ENCODE data around the gene ANGPT4.
"Not testable (repeated sequence)": the region's sequence is repeated elsewhere in the genome, so short reads cannot be mapped to it uniquely, and the experiment has no call there.

Gene ANGPT4

DNA sequence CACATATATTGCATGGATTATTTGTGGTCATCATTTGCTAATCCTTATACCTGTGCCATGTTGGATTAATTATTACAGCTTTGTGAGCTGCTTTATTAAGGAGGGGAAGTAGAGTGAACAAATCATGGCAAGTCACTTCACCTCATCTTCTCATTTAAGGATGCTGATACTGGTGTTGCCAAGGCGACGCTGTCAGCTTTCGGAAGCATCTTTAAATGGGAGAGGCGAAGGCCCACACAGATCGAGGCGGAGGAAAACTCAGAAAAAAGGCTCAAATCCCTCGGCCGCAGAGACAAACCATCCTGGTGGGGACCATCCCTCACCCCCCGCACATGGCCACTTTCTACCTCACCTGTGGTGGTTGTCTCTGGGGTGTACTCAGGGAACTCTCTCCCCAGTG is 47.9 kb downstream of the ANGPT4 start:
- H3K4me1 ChIP-seq (ENCODE audit: control insufficient read depth, insufficient read depth, low read length) = no peaks in the 10 kb centered on the region
- H3K9ac ChIP-seq (ENCODE audit: low read depth, low read length) = no peak overlapping the region
- no peaks in the 10 kb centered on the region for H3K36me3 ChIP-seq (ENCODE audit: control insufficient read depth, insufficient read depth, low read length)
- H3K9me3 ChIP-seq (ENCODE audit: control insufficient read depth, insufficient read depth, low read length) = no peaks in the 10 kb centered on the region
- H3K4me3 ChIP-seq (ENCODE audit: low read depth, low read length) = no peak overlapping the region
- peaks cover 2% of the 10 kb centered on the region for H3K27me3 ChIP-seq (ENCODE audit: control insufficient read depth, insufficient read depth, low read length)

DNA sequence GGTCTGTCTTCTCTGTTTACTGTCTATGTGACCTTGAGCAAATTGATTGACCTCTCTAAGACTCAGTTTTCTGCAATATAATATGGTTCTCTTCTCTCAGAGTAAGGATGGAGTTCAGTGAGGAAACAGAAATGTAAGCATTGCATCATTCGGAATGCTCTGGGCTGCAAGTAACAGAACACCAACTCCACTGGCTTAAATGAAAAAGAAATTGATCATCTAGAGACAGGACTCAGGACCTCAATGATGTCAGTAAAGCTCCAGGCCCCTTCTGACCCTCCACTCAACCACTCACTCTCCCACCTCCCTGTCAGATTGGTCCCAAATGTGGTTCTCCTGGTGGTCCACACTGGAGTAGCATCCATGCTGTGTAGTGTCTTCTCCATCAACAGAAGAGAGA is 50.7 kb downstream of the ANGPT4 start:
- H3K36me3 ChIP-seq (ENCODE audit: control insufficient read depth, insufficient read depth, low read length) = no peaks in the 10 kb centered on the region
- H3K27me3 ChIP-seq (ENCODE audit: control insufficient read depth, insufficient read depth, low read length) = peaks cover 2% of the 10 kb centered on the region
- no peak overlapping the region for H3K9ac ChIP-seq (ENCODE audit: low read depth, low read length)
- H3K4me3 ChIP-seq (ENCODE audit: low read depth, low read length) = no peak overlapping the region
- no peaks in the 10 kb centered on the region for H3K9me3 ChIP-seq (ENCODE audit: control insufficient read depth, insufficient read depth, low read length)
- H3K4me1 ChIP-seq (ENCODE audit: control insufficient read depth, insufficient read depth, low read length) = no peaks in the 10 kb centered on the region

DNA sequence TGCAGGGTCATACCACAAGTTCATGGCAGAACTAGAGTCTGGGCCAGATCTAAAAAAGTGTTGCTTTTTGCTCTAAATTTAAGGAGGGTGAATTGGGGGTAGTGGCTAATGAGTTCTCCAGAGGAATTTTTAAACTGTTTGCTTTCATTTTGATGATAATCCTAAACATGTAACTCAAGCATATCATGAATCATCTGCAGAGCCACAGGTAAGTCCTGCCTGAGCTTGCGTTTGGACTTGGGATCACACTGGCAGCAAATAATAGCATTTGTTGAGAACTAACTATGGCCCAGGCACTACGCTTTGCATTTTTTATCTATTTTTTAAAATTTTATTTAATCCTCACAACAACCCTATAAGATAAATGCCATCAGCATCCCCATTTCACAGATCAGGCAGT is 55.2 kb downstream of the ANGPT4 start:
- no peaks in the 10 kb centered on the region for H3K4me1 ChIP-seq (ENCODE audit: control insufficient read depth, insufficient read depth, low read length)
- peaks cover 2% of the 10 kb centered on the region for H3K27me3 ChIP-seq (ENCODE audit: control insufficient read depth, insufficient read depth, low read length)
- H3K36me3 ChIP-seq (ENCODE audit: control insufficient read depth, insufficient read depth, low read length) = no peaks in the 10 kb centered on the region
- H3K4me3 ChIP-seq (ENCODE audit: low read depth, low read length) = no peak overlapping the region
- H3K9me3 ChIP-seq (ENCODE audit: control insufficient read depth, insufficient read depth, low read length) = no peaks in the 10 kb centered on the region
- no peak overlapping the region for H3K9ac ChIP-seq (ENCODE audit: low read depth, low read length)

DNA sequence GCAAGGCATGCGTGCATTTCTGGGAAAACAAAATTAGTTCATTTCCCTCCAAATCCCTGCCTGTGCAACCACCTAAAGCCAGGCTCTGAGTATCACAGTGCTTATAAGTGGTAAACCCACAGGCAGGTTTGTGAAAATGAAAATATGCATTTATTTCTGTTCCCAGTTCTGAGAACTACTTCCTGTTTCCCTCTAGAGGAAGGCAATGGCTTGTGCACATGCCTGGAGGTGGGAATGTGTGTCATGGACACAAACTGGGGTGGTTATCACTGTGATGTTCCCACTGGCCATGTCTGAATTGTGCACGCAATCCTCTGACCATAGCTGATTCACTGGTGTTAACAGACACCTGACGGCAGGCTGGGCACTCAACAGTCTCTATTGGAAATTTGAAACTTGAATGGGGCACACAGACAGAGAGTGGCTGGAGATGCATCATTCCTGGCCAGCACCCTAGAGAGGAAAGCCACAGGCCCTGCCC is 56.3 kb downstream of the ANGPT4 start:
- Histone ChIP-seq H3K9me3 (ENCODE audit: control insufficient read depth, insufficient read depth, low read length) (no peaks in the 10 kb centered on the region), H3K4me1 (ENCODE audit: control insufficient read depth, insufficient read depth, low read length) (no peaks in the 10 kb centered on the region), H3K36me3 (ENCODE audit: control insufficient read depth, insufficient read depth, low read length) (no peaks in the 10 kb centered on the region), H3K4me3 (ENCODE audit: low read depth, low read length) (no peak overlapping the region), H3K9ac (ENCODE audit: low read depth, low read length) (no peak overlapping the region), H3K27me3 (ENCODE audit: control insufficient read depth, insufficient read depth, low read length) (no peaks in the 10 kb centered on the region)

DNA sequence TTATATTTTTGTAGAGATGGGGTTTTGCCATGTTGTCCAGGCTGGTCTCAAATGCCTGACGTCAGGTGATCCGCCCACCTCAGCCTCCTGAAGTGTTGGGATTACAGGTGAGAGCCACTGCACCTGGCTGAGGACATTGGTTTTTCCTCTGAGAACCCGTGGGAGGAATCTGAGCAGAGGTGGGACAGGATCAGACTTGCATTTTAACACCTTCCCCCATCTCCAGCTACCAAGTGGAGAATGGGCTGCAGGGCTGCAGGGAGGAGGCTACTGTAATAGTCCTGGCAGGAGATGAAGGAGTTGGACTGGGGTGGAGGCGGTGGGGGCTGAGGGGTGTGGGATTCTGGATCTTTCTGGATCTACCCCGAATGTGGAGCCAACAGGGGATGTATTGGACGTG is 58.1 kb downstream of the ANGPT4 start:
- H3K9ac ChIP-seq (ENCODE audit: low read depth, low read length) = no peak overlapping the region
- no peaks in the 10 kb centered on the region for H3K9me3 ChIP-seq (ENCODE audit: control insufficient read depth, insufficient read depth, low read length)
- H3K36me3 ChIP-seq (ENCODE audit: control insufficient read depth, insufficient read depth, low read length) = no peaks in the 10 kb centered on the region
- no peaks in the 10 kb centered on the region for H3K4me1 ChIP-seq (ENCODE audit: control insufficient read depth, insufficient read depth, low read length)
- no peak overlapping the region for H3K4me3 ChIP-seq (ENCODE audit: low read depth, low read length)
- H3K27me3 ChIP-seq (ENCODE audit: control insufficient read depth, insufficient read depth, low read length) = no peaks in the 10 kb centered on the region

DNA sequence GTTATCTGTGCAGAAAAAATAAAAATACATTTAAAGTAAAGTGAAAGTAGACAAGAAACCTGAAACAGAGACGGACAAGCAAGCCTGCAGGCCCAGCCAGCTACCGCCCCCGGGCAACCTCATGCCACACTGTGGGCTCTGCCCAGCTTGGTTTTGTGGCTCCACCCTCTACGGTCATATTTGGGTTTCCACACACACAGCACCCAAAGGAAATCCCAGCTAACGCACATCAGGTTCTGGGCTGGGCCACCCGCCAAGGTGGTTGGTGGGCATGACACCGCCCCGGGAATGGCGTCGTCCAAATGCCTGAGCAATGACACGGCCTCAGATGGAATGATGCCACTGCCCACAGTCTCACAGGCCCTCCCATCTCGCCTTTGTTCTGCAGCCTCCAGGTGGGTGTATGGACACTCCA is 59.8 kb downstream of the ANGPT4 start:
- Histone ChIP-seq H3K27me3 (ENCODE audit: control insufficient read depth, insufficient read depth, low read length) (no peaks in the 10 kb centered on the region), H3K9me3 (ENCODE audit: control insufficient read depth, insufficient read depth, low read length) (no peaks in the 10 kb centered on the region), H3K4me3 (ENCODE audit: low read depth, low read length) (no peak overlapping the region), H3K36me3 (ENCODE audit: control insufficient read depth, insufficient read depth, low read length) (no peaks in the 10 kb centered on the region), H3K4me1 (ENCODE audit: control insufficient read depth, insufficient read depth, low read length) (no peaks in the 10 kb centered on the region), H3K9ac (ENCODE audit: low read depth, low read length) (no peak overlapping the region)

DNA sequence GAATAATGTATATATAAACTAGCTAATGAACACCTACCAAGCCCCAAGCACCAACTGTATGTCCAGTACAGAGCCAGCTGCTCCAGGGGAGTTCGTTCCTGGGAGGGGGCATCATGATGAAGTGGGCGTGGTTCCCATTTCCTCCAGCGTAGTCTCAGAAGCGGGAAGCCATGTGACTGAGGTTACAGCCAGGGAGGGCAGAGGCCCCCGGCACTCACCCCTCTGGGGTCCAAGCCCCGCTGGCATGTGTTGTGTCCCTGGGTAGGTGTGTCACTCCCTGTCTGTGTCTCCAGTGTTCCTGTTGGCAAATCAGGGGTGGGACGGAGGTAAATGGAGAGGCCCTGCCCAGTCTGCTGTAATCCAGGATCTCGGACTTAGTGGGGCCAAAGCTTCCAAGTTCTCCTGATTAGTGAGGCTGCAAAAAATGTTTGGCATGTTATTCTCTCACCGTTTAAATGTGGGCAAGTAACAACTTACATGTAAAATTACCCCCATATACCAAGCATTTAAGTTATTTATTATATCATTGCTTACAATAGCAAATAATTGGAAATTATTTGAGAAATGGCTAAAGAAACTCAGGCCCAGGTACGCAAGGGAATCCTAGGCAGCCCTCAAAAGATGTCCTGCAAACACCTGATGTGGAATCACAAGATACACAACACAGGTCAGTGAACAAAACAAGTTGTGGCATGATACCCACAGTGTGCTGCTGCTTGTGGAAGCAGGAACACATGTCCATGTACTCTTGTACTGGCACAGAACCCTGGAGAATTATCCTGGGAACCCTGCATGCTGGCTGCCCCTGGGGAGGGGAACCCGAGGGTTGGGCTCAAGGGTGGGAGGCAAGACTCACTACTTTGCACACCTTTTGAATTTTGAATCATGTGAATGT is 60.4 kb downstream of the ANGPT4 start:
- no peaks in the 10 kb centered on the region for H3K9me3 ChIP-seq (ENCODE audit: control insufficient read depth, insufficient read depth, low read length)
- H3K36me3 ChIP-seq (ENCODE audit: control insufficient read depth, insufficient read depth, low read length) = no peaks in the 10 kb centered on the region
- H3K4me3 ChIP-seq (ENCODE audit: low read depth, low read length) = no peak overlapping the region
- H3K9ac ChIP-seq (ENCODE audit: low read depth, low read length) = no peak overlapping the region
- H3K27me3 ChIP-seq (ENCODE audit: control insufficient read depth, insufficient read depth, low read length) = no peaks in the 10 kb centered on the region
- H3K4me1 ChIP-seq (ENCODE audit: control insufficient read depth, insufficient read depth, low read length) = no peaks in the 10 kb centered on the region

DNA sequence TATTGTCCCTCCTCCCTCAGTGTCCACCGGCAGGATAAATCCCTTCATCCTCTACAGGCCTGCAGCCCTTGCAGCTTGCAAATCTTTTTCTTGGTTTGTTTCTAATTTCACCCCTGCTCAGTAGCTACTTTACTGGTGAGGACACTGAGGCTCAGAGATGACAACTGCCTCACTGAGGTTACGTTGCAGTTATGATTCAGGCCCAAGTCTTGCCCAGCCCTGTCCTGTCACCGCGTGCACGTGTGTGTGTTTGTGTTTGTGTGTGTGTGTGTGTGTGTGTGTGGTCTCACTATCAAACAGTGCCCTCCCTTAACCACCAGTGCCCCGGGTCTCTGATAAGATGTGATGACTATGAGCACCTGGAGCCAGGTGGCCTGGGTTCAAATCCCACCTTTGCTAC is 61.5 kb downstream of the ANGPT4 start:
- Histone ChIP-seq H3K9ac (ENCODE audit: low read depth, low read length) (no peak overlapping the region), H3K9me3 (ENCODE audit: control insufficient read depth, insufficient read depth, low read length) (no peaks in the 10 kb centered on the region), H3K4me1 (ENCODE audit: control insufficient read depth, insufficient read depth, low read length) (no peaks in the 10 kb centered on the region), H3K27me3 (ENCODE audit: control insufficient read depth, insufficient read depth, low read length) (no peaks in the 10 kb centered on the region), H3K4me3 (ENCODE audit: low read depth, low read length) (no peak overlapping the region), H3K36me3 (ENCODE audit: control insufficient read depth, insufficient read depth, low read length) (no peaks in the 10 kb centered on the region)

DNA sequence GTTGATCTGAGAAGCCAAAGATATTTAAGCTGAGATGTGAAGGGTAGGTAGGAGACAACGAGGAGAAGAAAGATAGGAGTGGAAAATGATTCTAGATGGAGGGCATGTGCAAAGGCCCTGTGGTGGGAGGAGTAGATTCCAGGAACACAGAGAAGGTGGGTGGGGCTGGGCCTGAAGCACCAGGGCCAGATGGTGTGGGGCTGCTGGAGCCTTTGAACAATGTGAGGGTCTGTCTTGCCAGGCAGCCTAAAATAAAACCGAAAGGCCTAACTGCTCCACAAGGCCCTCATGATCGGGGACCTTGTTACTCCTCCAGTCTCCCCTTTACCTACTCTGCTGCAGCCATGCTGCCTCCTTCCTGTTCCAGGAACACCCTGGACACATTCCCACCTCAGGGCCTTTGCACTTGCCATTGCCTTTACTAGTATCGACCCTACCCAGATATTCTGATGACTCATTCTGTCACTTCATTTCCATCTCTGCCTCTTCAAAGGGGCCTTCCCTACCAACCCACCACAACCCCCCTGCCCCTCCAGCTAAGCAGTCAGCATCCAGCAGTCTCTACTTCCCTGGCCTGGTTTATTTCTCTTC is 62.6 kb downstream of the ANGPT4 start:
- Histone ChIP-seq H3K9me3 (ENCODE audit: control insufficient read depth, insufficient read depth, low read length) (no peaks in the 10 kb centered on the region), H3K4me3 (ENCODE audit: low read depth, low read length) (no peak overlapping the region), H3K36me3 (ENCODE audit: control insufficient read depth, insufficient read depth, low read length) (no peaks in the 10 kb centered on the region), H3K4me1 (ENCODE audit: control insufficient read depth, insufficient read depth, low read length) (no peaks in the 10 kb centered on the region), H3K9ac (ENCODE audit: low read depth, low read length) (no peak overlapping the region), H3K27me3 (ENCODE audit: control insufficient read depth, insufficient read depth, low read length) (no peaks in the 10 kb centered on the region)

DNA sequence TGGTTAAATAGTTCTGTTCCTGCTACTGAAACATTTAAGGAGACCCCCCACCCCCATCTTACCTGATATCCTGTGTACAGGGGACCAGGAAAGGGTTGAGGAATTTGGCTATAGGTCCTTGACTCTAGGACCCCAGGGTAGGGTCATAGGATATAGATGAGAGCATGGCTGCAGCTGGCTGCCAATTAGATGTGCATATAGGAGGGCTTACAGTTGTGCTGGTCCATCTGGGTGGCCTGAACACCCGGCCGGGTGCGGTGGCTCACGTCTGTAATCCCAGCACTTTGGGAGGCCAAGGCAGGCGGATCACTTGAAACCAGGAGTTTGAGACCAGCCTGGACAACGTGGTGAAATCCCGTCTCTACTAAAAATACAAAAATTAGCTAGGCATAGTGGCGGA is 67.4 kb downstream of the ANGPT4 start:
- not testable (repeated sequence) for H3K4me1 ChIP-seq (ENCODE audit: control insufficient read depth, insufficient read depth, low read length); H3K4me3 ChIP-seq (ENCODE audit: low read depth, low read length); H3K9me3 ChIP-seq (ENCODE audit: control insufficient read depth, insufficient read depth, low read length); H3K9ac ChIP-seq (ENCODE audit: low read depth, low read length); H3K36me3 ChIP-seq (ENCODE audit: control insufficient read depth, insufficient read depth, low read length)
- H3K27me3 ChIP-seq (ENCODE audit: control insufficient read depth, insufficient read depth, low read length) = peaks cover 16% of the 10 kb centered on the region

DNA sequence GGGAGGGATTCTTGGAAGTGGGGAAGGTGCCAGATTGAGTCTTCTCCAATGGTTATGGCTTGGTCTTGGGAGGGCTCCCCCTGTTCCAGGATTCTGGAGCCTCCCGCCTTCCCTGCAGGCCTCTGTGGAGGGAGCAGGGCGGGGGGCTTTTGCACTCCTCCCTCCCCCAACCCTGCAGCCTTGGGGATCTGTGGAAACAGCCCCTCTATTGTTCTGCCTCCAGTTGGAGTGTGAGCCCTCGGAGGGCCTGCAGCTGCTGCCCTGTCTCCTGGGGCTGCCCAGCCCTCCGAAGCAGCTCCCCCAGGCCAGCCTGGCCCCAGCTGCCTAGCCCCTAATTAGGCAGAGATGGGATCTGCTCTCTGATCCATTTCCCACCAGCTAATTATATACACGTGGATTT is 67.9 kb downstream of the ANGPT4 start:
- Histone ChIP-seq H3K4me1 (ENCODE audit: control insufficient read depth, insufficient read depth, low read length) (peaks cover 8% of the 10 kb centered on the region), H3K36me3 (ENCODE audit: control insufficient read depth, insufficient read depth, low read length) (peaks cover 2% of the 10 kb centered on the region), H3K4me3 (ENCODE audit: low read depth, low read length) (no peak overlapping the region), H3K27me3 (ENCODE audit: control insufficient read depth, insufficient read depth, low read length) (peaks cover 21% of the 10 kb centered on the region), H3K9ac (ENCODE audit: low read depth, low read length) (no peak overlapping the region), H3K9me3 (ENCODE audit: control insufficient read depth, insufficient read depth, low read length) (no peaks in the 10 kb centered on the region)

DNA sequence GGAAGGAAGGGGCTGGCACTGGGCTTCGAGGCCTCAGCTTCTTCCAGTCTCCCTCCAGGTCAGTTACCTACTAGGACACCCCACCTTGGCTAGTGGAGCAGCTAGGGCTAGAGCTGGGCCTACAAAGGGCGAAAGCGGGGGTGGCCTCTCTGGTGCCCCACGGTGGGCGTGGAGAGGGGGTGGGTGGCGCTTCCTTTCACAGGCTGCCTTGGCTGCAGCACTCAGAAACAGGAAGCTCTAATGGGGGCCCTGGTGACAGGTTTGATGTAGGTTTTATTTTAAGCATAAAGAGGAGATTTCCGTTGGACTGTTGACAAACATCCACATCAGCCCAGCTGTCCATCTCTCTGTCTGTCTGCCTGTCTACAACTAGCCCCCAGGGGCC is 69.2 kb downstream of the ANGPT4 start:
- Histone ChIP-seq H3K36me3 (ENCODE audit: control insufficient read depth, insufficient read depth, low read length) (peaks cover 2% of the 10 kb centered on the region), H3K4me3 (ENCODE audit: low read depth, low read length) (no peak overlapping the region), H3K9me3 (ENCODE audit: control insufficient read depth, insufficient read depth, low read length) (no peaks in the 10 kb centered on the region), H3K9ac (ENCODE audit: low read depth, low read length) (no peak overlapping the region), H3K4me1 (ENCODE audit: control insufficient read depth, insufficient read depth, low read length) (peaks cover 8% of the 10 kb centered on the region), H3K27me3 (ENCODE audit: control insufficient read depth, insufficient read depth, low read length) (peaks cover 32% of the 10 kb centered on the region)

Measured in iPS-15b (cell line).